Activated CD4-positive, alpha-beta memory T cell treated with anti-CD3 and anti-CD28 coated beads, Interleukin-2, amount 10 ng/mL, durations not matched to agents 7 days and 5 days (primary cell): ENCODE results near the gene ICAM2. TPM values are rescaled to one million over a fixed set of nuclear protein-coding genes. Genes with fewer than 3 reads are reported as not detected.

Experiments
- CTCF ChIA-PET: fragments of 350-600 bp; sonication (Branson Sonifier 250); formaldehyde crosslinking; loops from one replicate; lab custom pipeline; 2021; ENCODE audit warnings: antibody characterized with exemption, inconsistent platforms; lab: Charles Lee
- POLR2A ChIA-PET: fragments of 350-600 bp; sonication (Branson Sonifier 250); formaldehyde crosslinking; loops from one replicate; lab custom pipeline; 2021; ENCODE audit warnings: antibody characterized with exemption; lab: Charles Lee
- DNase-seq: peaks from one replicate; pipeline ENCODE4 v3.0.0-alpha.2; 2020
- H3K27ac Mint-ChIP-seq: one replicate; pipeline ENCODE4 v1.8.0; 2021; ENCODE audit warnings: mild to moderate bottlenecking, mixed read lengths
- H3K27me3 Mint-ChIP-seq: one replicate; pipeline ENCODE4 v1.8.0; 2021; ENCODE audit warnings: mixed read lengths
- H3K36me3 Mint-ChIP-seq: one replicate; pipeline ENCODE4 v1.8.0; 2021; ENCODE audit warnings: low read depth, mixed read lengths
- H3K4me1 Mint-ChIP-seq: one replicate; pipeline ENCODE4 v1.8.0; 2021; ENCODE audit warnings: mixed read lengths
- H3K4me3 Mint-ChIP-seq: one replicate; pipeline ENCODE4 v1.8.0; 2021; ENCODE audit warnings: mild to moderate bottlenecking, mixed read lengths
- H3K9me3 Mint-ChIP-seq: one replicate; pipeline ENCODE4 v1.8.0; 2021; ENCODE audit warnings: mixed read lengths
- total RNA-seq, 2 experiments: library from RNA; stranded (reverse); gene quantifications; one replicate each; pipeline ENCODE4 v1.2.3, GENCODE V29; 2021

The ICAM2 gene
- total RNA-seq, 2 experiments from 2014 or later = 118 to 122 TPM

GRCh38 chr17:64059756-64060155, 39.3 kb upstream of the ICAM2 start:
- DNase-seq = no peak
- POLR2A ChIA-PET = interaction anchor here (1.1 to 9.6 kb wide), 3 partner anchors 22 to 86 kb away, joined by 3 to 85 read pairs (median 3); no protein-coding TSS in a partner anchor
- H3K9me3 Mint-ChIP-seq = no peaks in the 10 kb centered on the region
- CTCF ChIA-PET = interaction anchor here (0.6 to 4.8 kb wide), 5 partner anchors 30 to 113 kb away, joined by 3 to 92 read pairs (median 4); partner anchors contain the start of gene ERN1
- peaks cover 91% of the 10 kb centered on the region for H3K4me1 Mint-ChIP-seq
- H3K4me3 Mint-ChIP-seq = no peak overlapping the region
- H3K27me3 Mint-ChIP-seq = no peaks in the 10 kb centered on the region
- peaks cover 98% of the 10 kb centered on the region for H3K36me3 Mint-ChIP-seq
- peak overlapping the region; percentile 61 for H3K27ac Mint-ChIP-seq

GRCh38 chr17:64058621-64059020, 38.2 kb upstream of the ICAM2 start:
- Mint-ChIP-seq H3K27ac (peak overlapping the region; percentile 54), H3K4me3 (no peak overlapping the region), H3K9me3 (no peaks in the 10 kb centered on the region), H3K27me3 (no peaks in the 10 kb centered on the region), H3K36me3 (peaks cover 98% of the 10 kb centered on the region), H3K4me1 (peaks cover 80% of the 10 kb centered on the region)
- ChIA-PET CTCF (no interaction called here), POLR2A (interaction anchor here (1.3 kb wide), 1 partner anchor 88 kb away, joined by 3 read pairs; no protein-coding TSS in a partner anchor)
- no peak for DNase-seq

GRCh38 chr17:64057701-64058263, 37.3 kb upstream of the ICAM2 start:
- Mint-ChIP-seq H3K9me3 (no peaks in the 10 kb centered on the region), H3K27me3 (no peaks in the 10 kb centered on the region), H3K4me1 (peaks cover 80% of the 10 kb centered on the region), H3K27ac (peak overlapping the region; percentile 70), H3K36me3 (peaks cover 98% of the 10 kb centered on the region), H3K4me3 (no peak overlapping the region)
- ChIA-PET POLR2A (interaction anchor here (1.0 to 1.8 kb wide), 6 partner anchors 22 to 448 kb away, joined by 3 to 8 read pairs (median 4); partner anchors contain the start of genes CEP95, DDX5 and ERN1), CTCF (interaction anchor here (0.8 to 1.5 kb wide), 2 partner anchors 33 to 76 kb away, joined by 4 to 10 read pairs; no protein-coding TSS in a partner anchor)
- no peak for DNase-seq

DNA sequence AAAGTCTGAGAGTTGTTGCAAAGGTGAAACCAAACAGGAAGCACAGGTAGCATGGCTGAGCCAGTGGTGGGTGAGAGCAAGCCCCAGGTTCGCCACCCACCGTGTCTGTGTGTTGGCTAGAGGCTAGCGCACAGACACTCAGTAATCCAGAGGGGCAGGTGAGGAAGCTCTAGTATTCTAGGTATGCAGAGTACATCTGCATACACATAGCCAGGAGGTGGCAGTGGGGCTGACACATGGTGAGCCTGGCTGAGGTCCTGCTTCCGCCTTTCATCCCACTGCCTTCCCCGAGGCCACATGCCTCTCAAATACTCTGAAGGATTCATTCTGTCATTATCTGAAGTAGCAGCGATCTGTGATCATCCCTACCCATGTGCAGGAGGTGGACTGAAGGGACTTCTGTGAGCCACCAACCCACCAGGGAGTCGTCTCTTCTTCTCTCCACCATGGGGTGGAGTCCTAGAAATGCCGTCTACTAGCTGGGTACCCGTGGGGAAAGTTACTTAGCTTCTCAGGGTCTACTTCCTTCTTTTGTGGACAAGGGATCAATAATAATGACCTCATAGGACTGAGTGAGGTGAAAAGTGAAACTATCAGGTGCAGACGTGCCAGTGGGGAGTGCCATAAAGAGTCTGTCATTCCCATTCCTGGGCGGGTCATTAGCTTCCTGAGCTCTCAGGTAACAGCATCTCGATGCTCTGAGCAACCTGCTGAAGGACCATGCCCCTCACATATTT, 36.0 kb upstream of the ICAM2 start:
- POLR2A ChIA-PET = interaction anchor here (0.6 to 1.8 kb wide), 15 partner anchors 9 to 450 kb away, joined by 3 to 8 read pairs (median 3); partner anchors contain the start of genes CEP95, DDX5, ERN1 and ICAM2
- Mint-ChIP-seq H3K27me3 (no peaks in the 10 kb centered on the region), H3K27ac (peak overlapping the region; percentile 70), H3K9me3 (no peaks in the 10 kb centered on the region), H3K4me3 (no peak overlapping the region), H3K36me3 (peaks cover 99% of the 10 kb centered on the region), H3K4me1 (peaks cover 79% of the 10 kb centered on the region)
- DNase-seq = no peak
- CTCF ChIA-PET = interaction anchor here (0.8 to 1.5 kb wide), 5 partner anchors 9 to 77 kb away, joined by 3 to 10 read pairs (median 4); partner anchors contain the start of gene ERN1

DNA sequence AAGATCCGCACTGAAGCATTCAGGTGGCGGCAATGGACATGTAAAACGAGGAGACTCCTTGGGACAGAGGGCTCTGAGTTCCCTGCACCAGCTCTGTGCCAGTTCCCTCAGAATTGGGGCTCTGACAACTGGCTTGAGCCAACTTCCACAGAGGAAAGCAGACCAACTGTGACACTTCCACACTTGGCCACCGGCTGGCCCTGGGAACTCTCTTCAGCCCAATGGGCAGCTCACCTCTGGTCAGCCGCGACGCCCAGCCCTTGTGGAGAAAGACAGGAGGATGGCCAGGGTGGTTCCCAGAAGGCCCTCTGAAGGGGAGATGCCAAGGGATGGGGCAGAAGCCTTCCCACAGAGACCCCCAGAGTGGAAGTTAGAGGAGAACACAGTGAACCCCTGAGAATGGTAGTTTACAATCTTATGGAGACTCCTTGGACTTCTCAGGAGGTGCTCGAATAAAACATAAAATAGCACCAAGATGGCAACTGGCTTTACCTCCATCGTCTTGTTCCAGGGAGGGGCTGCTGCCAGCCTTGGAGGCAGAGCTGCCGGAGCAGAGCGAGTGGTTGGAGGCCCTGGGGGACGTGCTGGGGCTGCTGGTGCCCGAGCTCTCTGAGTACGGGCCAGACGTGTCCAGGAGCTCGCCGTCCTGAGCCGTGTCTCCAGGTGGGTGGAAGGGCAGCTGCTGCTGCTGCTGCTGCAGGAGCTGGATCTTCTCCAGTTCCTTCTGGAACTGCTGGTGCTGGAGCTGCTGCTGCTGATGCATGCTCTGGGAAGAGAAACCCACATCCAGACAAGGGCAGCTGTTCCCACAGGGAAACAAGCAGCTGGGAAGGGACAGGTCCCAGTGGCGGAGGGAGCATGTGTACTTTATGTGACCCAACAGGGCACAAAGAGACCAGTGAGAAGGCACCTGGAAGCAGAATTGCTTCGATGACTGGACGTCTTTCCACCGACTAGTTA, 35.0 kb upstream of the ICAM2 start:
- POLR2A ChIA-PET = interaction anchor here (0.6 to 2.0 kb wide), 7 partner anchors 25 to 78 kb away, joined by 3 to 8 read pairs (median 4); partner anchors contain the start of genes ERN1 and ICAM2
- Mint-ChIP-seq H3K27ac (peak overlapping the region; percentile 70), H3K27me3 (no peaks in the 10 kb centered on the region), H3K9me3 (no peaks in the 10 kb centered on the region), H3K4me1 (peaks cover 79% of the 10 kb centered on the region), H3K4me3 (no peak overlapping the region), H3K36me3 (peaks cover 99% of the 10 kb centered on the region)
- DNase-seq = no peak
- CTCF ChIA-PET = interaction anchor here (1.1 to 1.5 kb wide), 3 partner anchors 8 to 75 kb away, joined by 3 to 4 read pairs (median 3); partner anchors contain the start of gene ERN1

- no peaks in the 10 kb centered on the region for H3K27me3 Mint-ChIP-seq
- H3K4me1 Mint-ChIP-seq = peaks cover 78% of the 10 kb centered on the region
- no peak overlapping the region for H3K4me3 Mint-ChIP-seq
- no peaks in the 10 kb centered on the region for H3K9me3 Mint-ChIP-seq
- ChIA-PET CTCF (interaction anchor here (0.7 to 2.6 kb wide), 6 partner anchors 9 to 135 kb away, joined by 3 to 8 read pairs (median 3); no protein-coding TSS in a partner anchor), POLR2A (interaction anchor here (0.8 to 2.0 kb wide), 3 partner anchors 71 to 91 kb away, joined by 4 to 8 read pairs (median 5); partner anchors contain the start of gene ERN1)
- H3K36me3 Mint-ChIP-seq = peaks cover 99% of the 10 kb centered on the region
- DNase-seq = no peak
- H3K27ac Mint-ChIP-seq = peak overlapping the region; percentile 9
Observed at GRCh38 chr17:64054304-64054703, 33.9 kb upstream of the ICAM2 start.

- Mint-ChIP-seq H3K4me3 (no peak overlapping the region), H3K9me3 (no peaks in the 10 kb centered on the region), H3K4me1 (peaks cover 73% of the 10 kb centered on the region), H3K27ac (peak overlapping the region; percentile 77), H3K36me3 (peaks cover 97% of the 10 kb centered on the region), H3K27me3 (no peaks in the 10 kb centered on the region)
- ChIA-PET CTCF (interaction anchor here (0.9 to 2.6 kb wide), 4 partner anchors 23 to 80 kb away, joined by 3 to 8 read pairs (median 4); no protein-coding TSS in a partner anchor), POLR2A (interaction anchor here (0.7 to 1.4 kb wide), 6 partner anchors 9 to 93 kb away, joined by 3 to 5 read pairs (median 4); no protein-coding TSS in a partner anchor)
- no peak for DNase-seq
Observed at GRCh38 chr17:64053101-64053500, 32.7 kb upstream of the ICAM2 start.

- ChIA-PET CTCF (interaction anchor here (0.7 to 2.7 kb wide), 10 partner anchors 10 to 132 kb away, joined by 3 to 36 read pairs (median 8); partner anchors contain the start of gene ERN1), POLR2A (interaction anchor here (0.7 to 3.7 kb wide), 19 partner anchors 8 to 95 kb away, joined by 3 to 31 read pairs (median 7); partner anchors contain the start of genes ERN1 and ICAM2)
- Mint-ChIP-seq H3K4me1 (peaks cover 57% of the 10 kb centered on the region), H3K27ac (peak overlapping the region; percentile 90), H3K9me3 (no peaks in the 10 kb centered on the region), H3K36me3 (peaks cover 95% of the 10 kb centered on the region), H3K27me3 (no peaks in the 10 kb centered on the region), H3K4me3 (peak overlapping the region; percentile 18)
- peak; percentile 34 for DNase-seq
Observed at GRCh38 chr17:64051153-64051552, 30.7 kb upstream of the ICAM2 start.

- H3K36me3 Mint-ChIP-seq = peaks cover 95% of the 10 kb centered on the region
- peaks cover 63% of the 10 kb centered on the region for H3K4me1 Mint-ChIP-seq
- peak overlapping the region; percentile 90 for H3K27ac Mint-ChIP-seq
- no peaks in the 10 kb centered on the region for H3K9me3 Mint-ChIP-seq
- no peaks in the 10 kb centered on the region for H3K27me3 Mint-ChIP-seq
- no peak overlapping the region for H3K4me3 Mint-ChIP-seq
- ChIA-PET CTCF (interaction anchor here (2.6 to 2.7 kb wide), 2 partner anchors 15 to 20 kb away, joined by 8 to 36 read pairs; no protein-coding TSS in a partner anchor), POLR2A (interaction anchor here (0.9 to 3.7 kb wide), 4 partner anchors 20 to 81 kb away, joined by 3 to 31 read pairs (median 15); partner anchors contain the start of genes ERN1 and ICAM2)
- no peak for DNase-seq
Observed at GRCh38 chr17:64048805-64049204, 28.4 kb upstream of the ICAM2 start.

- Mint-ChIP-seq H3K36me3 (peaks cover 87% of the 10 kb centered on the region), H3K9me3 (no peaks in the 10 kb centered on the region), H3K27me3 (no peaks in the 10 kb centered on the region), H3K4me3 (no peak overlapping the region), H3K4me1 (peaks cover 42% of the 10 kb centered on the region), H3K27ac (peak overlapping the region; percentile 9)
- ChIA-PET CTCF (interaction anchor here (1.3 to 3.3 kb wide), 3 partner anchors 17 to 88 kb away, joined by 3 to 21 read pairs (median 12); no protein-coding TSS in a partner anchor), POLR2A (no interaction called here)
- DNase-seq = no peak
Observed at GRCh38 chr17:64045176-64045575, 24.7 kb upstream of the ICAM2 start.
